HCT116 (cell line): ENCODE measurements around the gene FLRT1. TPM values are rescaled to one million over a fixed set of nuclear protein-coding genes. Genes with fewer than 3 reads are reported as not detected.

ENCODE experiments used
- ELF1 ChIP-seq: IDR thresholded peaks from 2 replicates; pipeline ENCODE4 v1.6.1; 2012; ENCODE audit warnings: low read depth, borderline replicate concordance
- JUND ChIP-seq: IDR thresholded peaks from 2 replicates; pipeline ENCODE4 v1.6.1; 2012
- MAX ChIP-seq: IDR thresholded peaks from 2 replicates; pipeline ENCODE4 v1.6.1; 2012
- REST ChIP-seq: IDR thresholded peaks from 2 replicates; pipeline ENCODE4 v1.6.1; 2012; ENCODE audit warnings: low read depth
- SP1 ChIP-seq: IDR thresholded peaks from 2 replicates; pipeline ENCODE4 v1.6.1; 2012; ENCODE audit warnings: low read depth
- ZBTB33 ChIP-seq: IDR thresholded peaks from 2 replicates; pipeline ENCODE4 v1.6.1; 2011; ENCODE audit warnings: mild to moderate bottlenecking, low read length, moderate library complexity; ENCODE audit not compliant: insufficient replicate concordance; ENCODE audit errors: extremely low read depth
- ZNF274 ChIP-seq: fragments of 200-500 bp; sonication (Bioruptor generic); IDR thresholded peaks from 2 replicates; pipeline ENCODE4 v1.6.1; 2014; ENCODE audit warnings: mild to moderate bottlenecking, low read depth, low read length, inconsistent platforms
- total RNA-seq: library from RNA; stranded (reverse); gene quantifications from one replicate; pipeline ENCODE4 v1.2.1, GENCODE V29; 2021; ENCODE audit not compliant: unreplicated experiment

FLRT1 gene
- total RNA-seq, 1 experiment from 2014 or later = 0.15 TPM

- TF ChIP-seq REST (no peak), MAX (no peak), ZNF274 (no peak), ZBTB33 (no peak), SP1 (no peak), JUND (no peak), ELF1 (no peak)
These were observed 628 bp upstream of the FLRT1 start (continued) for GRCh38 chr11:64035081-64035524.
